ENCODE measurements around the gene HAND2.

HAND2 gene

DNA sequence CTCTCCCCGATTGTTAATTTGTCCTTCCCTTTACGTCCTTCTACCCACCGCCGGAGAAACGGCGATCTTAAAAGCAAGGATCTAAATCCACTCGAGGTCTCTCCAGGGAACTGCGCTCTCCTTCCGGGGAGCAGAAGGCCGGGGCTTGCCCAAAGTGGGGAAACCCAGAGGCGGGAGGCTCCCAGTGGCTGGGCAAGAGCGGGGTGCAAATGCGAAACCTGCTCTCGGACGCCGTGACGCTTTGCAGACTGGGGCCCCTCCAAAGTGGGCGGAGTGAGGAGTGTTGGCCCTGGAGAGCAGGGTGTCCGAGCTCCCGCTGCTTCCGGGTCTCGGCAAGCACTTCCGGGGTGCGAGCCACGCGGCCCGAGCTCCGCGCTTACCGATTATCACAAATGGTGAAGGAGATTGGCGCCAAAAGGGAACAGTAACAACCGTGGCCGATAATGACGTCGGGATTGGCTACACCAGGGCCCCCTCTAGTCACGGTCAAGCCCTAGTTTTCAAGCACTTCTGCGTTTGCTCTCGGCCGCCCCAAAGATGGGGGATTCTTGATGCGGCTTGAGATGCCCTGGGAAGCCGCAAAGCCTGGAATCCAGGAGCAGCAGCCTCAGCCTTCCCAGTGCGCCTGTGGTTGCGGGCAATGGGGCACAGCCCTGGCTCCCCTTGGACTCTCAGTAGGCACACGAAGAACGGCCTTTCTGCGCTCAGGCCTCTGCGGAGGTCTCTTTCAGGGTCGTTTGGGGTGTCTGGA is 29.0 kb downstream of the HAND2 start:
- no peak for DNase-seq

DNA sequence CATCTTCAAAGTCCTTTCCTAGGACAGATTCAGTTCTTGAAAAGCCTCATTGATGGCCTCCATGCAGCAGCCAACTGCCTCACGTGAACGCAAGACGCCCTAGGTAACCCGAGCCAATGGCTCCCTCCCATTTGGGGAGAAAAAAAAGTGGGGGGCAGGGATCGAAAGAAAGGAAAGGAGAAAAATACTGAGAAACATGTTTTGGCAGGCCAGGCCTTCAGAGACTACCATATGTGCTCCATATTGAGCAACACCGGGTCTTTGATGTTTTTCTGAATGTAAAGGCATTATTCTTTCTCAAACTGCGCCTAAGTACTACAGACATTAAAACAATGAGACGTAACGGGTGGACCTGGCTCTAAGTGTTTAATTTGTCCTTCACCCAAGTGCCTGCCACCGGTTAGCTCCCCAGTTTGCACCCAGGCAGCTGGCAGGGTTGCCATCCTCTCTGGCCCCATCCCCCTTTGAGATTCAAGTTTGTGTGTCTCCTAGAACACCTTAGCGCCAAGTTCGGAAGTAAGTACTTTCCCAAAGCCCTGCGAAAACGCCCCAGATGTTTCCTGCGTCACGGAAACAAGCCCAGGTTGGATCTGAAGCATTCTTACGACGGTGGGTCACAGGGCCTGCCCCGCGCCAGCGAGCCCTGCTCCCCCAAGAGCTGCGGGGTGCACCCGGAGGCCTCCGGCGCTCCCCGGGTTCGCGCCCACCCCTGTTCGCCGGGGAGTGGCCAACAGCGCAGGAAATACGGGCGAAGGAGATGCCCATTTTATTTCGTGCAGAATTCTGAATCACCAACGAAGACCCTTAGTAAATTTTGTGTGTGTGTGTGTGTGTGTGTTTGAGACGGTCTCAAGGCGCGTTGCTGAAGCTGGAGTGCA is 30.1 kb downstream of the HAND2 start:
- DNase-seq: no peak

DNA sequence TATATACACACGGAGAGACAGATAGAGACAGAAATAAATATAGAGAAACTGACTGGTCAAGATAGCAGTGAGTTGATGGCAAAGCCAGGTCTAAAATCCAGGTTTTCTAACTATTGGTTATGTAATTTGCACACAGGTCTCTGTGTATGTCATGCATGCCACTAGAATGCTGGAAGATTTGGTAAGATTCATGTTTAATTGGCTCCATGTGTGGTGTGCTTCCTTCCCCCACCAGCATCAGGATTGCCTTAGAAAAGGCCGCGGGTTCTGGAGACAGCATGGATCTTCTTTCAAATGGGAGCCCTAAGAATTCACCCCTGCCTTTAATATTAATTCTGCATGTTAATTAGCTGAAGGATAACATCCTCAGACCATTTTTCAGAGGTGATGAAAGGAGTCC is 31.3 kb downstream of the HAND2 start:
- DNase-seq: no peak

DNA sequence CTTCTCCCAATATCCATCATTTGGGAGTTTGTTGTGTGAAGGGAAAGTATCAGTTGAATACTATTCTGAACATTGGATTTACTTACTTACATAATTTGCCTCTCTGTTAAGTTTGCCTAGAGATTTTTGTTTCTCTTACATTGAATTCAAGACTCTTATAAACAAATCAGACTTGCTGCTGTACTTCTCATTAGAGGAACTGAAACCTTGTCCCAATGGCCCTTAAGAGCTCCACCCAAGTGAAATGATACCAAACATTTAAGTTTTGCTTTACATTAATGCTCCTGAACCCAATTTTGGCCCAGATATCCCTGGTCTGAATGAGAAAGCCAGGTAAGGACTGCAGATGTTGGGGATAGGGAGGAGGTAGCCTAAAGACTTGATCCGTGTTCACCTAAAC is 32.0 kb downstream of the HAND2 start:
- DNase-seq: no peak

DNA sequence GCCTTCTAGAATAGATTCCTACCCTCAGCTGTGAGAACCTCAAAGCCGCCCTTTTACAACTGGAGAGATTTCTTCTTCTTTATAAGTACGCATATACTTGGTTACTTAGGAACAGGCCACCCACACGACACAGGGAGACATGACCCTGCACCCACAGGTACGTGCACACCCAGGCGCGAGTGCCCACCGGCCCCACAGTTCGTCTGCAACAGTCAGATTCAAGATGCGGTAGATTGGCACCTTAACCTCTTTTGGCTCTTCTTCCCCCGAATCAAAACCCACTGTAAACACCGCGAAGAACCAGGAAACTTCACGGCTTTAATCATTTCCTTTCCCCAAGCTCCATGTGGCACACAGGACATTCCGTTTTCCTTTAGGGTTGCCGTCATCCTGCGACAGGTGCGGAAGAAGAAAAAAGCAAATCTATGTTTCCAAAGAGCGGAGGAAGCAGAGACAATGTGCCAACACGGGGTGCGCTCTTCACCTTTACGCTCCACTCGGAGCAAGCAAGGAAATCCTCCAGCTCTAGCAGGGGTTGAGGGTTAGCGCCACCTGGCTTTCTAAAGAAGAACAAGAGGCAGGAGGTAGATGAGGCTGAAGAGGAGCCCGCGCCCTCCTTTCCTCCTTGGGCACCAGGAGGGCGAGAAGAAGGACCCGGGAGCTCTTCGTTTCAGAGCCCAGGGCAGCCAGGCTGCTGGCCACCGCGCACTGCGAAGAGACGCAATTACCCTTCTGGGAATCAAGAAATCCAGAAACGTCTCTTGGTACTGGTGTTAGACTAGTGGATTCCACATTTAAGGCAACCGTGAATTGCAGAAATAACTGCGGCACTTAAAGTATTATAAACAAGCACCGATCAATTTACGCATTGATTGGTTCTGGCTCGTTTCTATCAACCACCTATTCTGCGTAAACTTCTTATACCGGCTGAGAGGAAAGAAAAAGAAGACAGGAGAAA is 35.7 kb downstream of the HAND2 start:
- peak; percentile 23 for DNase-seq

DNA sequence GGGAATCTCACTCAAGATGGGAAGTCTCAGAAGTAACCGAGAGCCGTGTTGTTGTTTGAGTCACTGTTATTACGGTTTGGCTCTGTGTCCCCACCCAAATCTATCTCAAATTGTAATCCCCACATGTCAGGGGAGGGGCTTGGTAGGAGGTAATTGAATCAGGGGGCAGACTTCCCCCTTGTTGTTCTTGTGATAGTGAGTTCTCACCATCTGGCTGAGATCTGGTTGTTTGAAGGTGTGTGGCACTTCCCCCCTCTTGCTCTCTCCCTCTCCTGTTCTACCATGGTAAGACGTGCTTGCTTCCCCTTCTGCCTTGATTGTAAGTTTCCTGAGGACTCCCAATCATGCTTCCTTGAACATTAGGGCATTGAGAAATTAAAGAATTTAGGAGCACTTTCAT is 37.0 kb downstream of the HAND2 start:
- DNase-seq: no peak

DNA sequence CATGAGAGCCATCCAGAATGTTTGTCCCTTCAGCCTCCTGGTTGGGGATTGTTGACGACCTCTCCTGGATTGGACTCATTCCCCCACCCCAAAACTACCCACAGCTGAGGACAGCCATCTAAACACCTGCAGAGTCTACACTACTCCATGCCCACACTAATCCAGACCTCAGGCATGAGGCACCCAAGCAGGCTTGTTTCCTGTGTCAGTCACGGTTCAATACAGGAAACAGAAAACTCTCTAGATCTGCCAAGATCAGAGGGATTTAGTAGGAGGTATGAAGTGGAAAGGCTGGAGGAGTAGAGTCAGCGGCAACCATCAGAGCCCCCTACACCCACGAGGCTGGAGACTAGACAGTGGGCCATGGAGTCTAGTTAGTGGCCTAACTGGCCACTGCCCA is 37.7 kb downstream of the HAND2 start:
- DNase-seq: no peak

DNA sequence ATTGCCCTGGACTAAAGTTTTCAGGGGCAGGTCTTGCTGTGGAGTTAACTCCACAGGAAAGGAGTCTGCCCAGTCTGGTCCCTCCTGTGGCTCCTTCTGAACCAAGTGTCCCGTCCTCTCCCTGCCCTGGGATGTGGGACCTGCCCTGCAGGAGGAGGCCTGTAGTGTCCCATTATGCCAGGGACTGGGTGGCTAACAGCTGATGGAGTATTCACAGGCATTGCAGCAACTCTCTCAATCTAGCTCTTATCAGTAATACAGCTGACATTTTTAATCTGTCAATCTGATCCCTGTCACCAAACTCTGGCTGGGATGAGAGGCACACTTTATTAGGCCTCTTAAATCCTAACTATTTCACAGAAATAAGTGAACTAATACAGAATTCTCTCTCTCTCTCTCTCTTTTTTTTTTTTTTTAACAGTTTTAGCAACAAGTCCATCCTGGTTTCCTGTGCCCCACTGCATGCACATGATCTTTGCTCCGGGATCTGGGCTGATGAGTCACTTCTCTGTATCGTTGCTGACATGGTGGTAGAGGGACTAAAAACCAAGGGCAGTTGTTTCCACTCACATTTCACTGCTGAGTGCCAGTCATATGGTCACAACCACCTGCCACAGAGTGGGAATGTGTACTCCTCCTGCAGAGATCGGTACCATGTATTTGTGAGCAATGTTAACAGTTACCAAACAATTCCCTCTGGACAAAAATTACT is 39.1 kb downstream of the HAND2 start:
- no peak for DNase-seq

DNA sequence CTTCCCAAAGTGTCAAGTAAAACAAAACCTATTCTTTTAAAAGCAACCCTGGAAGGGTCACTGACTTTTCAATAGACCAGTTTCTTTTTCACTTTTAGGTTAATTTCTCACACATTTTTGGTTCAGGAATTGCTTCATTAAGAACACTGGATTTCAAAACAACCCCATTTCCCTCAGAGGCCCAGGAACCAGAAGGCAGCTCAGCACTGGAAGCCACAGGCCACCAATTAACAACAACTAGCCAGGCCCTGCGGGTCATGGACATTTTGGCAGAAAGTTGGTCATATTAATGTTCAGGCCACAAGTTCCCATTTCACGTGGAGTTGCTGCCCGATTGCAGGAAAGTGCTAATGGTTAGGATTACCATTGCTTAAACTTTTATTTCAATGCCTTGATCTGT is 39.8 kb downstream of the HAND2 start:
- DNase-seq: no peak

DNA sequence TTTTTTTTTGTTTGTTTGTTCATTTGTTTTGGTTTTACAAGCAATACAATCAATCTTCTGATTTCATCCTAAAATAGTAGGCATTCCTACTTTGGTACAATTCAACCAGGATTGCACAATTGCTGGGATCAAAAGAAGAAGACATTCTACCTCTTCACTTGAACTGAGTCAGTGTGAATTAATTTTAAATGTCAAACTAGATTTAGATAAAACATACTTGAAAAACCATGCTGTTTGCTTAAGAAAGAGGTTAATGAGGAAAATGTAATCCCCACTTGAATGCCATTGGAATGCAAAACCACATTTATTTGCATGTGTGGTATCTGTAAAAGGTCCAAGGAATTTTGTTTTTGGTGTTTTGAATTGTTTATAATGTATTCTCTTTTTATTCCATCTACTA is 40.5 kb downstream of the HAND2 start:
- no peak for DNase-seq

DNA sequence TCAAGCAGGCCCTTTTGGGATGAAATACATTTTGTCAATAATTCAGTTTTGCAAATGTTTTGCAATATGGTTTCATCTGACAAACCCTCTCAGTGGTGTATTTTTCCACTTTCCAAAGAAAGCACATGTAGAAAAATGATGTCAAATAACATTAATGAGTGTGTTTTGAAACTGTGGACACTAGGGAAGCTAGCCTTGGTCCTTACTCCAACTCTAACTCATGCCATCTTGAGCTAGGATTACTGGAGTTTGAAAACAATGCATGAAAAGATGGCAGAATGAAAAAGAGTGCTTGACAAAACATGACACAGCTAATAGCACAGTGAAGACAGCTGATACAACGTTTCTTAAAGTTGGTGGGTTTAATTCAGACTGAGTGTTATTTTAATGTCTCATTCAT is 41.4 kb downstream of the HAND2 start:
- no peak for DNase-seq

DNA sequence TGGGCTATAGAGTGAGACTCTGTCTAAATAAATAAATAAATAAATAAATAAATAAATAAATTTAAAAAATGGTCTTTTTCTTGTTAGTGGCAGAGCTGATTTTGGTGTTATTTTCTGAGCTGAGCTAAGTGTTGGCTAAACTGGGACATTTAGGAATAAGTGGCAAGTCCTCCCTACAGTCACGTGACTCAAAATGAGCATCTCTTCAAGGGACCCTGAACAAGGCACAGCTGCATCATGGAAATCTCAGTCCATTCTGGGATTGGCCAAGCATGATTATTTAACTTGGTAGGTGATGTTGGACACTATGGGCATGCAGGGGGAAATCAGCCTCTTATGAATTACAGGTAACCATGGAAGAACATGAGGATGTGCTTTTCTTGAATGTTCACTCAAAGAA is 42.0 kb downstream of the HAND2 start:
- no peak for DNase-seq

DNA sequence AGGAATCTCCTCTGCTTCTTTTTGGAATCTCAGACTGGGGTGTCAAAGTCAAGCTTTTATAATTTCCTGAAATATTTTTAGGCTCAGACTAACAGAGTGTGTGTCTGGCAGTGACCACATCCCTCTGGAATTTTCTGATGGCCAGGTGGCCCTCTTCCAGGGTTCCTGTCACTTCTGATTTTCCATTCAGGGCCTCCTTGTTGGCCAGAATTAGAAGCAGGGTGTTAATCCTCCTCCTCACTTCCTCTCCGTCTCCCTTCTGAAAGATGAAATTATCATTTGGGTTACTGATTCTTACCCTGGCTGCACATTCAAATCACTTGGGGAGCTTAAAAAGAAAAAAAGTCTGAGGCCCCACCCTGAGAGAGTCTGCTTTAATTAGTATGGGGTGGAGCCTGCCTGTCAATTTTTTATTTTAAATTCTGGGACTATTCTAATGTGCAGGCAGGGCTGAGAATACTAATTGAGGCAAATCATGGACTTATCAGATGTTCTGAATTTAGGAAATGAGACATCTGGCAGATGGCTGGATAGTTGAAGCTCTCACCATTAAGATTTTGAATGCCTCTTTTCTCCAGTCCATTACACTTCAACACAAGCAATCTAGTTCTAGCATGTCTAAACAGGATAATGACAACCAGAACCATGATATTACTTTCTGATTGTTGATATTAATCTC is 43.2 kb downstream of the HAND2 start:
- no peak for DNase-seq

DNA sequence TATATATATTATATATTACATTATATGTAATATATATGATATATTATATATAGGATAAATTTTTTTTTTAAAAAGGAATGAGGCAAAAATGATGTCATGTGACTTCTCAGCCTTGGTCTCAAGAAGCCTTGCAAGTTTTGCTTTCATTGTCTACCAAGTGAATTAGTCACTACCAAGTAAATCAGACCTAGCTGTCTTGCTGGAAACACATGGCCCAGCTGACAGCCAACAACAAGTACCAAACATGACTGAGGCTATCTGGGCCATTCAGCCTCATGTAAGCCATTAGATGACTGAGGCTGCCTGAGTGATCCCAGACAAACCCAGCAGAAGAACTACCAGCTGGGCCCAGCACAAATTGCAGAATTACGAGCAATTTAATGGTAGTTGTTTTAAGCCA is 44.9 kb downstream of the HAND2 start:
- DNase-seq: no peak

DNA sequence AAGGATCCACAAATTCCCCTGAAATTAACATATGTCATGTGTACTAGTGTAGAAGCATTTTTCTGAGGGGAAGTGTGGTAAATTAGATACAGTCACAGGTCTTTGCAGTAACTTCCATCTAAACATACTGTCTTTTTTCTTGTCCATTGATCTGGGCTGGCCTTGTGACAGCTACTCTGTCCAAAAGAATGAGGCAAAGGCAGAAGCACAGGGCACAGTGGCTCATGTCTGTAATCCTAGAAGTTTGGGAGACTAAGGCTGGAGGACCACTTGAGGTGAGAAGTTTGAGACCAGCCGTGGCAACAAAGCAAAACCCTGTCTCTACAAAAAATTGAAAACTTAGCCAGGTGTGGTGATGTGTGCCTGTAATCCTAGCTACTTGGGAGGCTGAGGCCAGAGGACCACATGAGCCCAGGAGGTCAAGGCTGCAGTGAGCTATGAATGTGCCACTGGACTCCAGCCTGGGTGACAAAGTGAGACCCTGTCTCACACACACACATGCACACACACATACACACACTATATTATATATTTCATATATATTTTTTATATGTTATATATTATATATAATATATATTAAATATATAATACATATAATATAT is 47.6 kb downstream of the HAND2 start:
- no peak for DNase-seq

DNA sequence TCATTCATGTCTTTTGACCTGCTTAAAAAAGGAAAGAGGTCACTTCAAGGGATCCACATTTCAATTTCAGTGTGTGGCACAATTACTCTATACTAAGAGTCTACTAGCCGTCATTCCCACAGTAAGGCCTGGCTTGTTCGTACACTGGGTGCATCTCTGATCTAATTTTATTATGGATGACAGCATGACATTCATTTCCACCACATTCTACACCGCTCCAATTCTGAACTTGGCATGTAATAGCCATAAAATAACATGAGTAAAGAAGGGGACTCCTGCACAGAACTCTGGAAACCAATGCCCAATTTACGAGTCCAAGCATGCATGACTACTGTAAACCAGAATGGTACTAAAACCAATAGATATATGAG is 51.1 kb downstream of the HAND2 start:
- DNase-seq: no peak

DNA sequence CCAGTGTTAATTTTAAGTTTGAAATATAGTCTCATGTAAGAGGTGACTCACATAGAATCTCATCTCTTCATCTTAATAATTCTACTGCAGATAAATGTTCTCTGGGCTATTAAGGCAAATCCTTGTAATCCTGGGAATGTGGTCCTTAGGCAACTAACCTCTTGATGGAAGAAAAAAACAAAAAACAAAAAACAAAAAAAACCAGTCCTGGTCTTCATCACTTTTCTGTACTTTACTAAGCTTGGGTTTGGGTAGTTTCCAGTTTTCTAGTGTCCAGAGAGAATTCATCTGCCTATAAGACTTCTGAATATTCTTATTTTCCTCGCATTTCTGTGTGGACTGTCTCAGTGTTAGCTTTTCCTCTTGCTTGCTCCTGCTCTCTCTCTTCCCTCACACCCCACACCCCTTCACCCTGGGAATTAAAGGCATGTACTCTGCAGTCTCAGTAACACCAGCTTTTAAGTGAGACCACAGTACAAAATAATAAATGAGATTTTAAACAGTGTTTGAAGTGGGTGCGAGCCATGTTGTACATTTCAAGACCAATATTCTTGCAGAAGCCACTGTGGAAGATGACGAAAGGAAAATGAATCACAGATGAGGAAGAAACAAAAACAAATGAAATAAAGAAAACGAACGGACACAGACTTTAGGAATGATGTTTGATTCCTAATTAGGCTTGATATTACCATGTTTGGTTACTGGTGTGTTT is 51.7 kb downstream of the HAND2 start:
- no peak for DNase-seq

DNA sequence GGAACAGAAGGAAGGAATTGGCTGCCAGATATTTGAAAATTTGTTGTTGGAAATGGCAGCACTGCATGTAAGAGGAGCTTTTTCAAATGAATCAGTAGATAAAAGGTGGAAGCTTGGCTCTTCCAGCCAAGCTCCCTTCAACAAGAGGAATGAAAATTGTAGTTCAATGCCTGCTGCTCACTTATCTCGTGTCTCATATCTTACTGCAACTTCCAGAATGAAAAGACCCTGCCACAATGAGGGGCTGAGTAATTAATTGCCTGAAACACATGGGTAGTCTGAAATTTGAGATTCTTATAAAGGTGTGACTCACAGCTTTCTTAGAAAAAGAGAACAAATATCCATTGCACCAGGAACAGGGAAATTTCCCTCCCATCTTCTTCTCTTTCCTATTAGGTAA is 53.0 kb downstream of the HAND2 start:
- DNase-seq: no peak

Measured in effector CD4-positive, alpha-beta T cell (primary cell).